ENCODE data around the gene SLC1A7.

- no peak for TF ChIP-seq POLR2AphosphoS5 (IDR thresholded peaks at IDR 0.05)
- TF ChIP-seq POLR2A (IDR thresholded peaks at IDR 0.05): no peak
- TF ChIP-seq CTCF (IDR thresholded peaks at IDR 0.05): no peak
- TF ChIP-seq EP300 (IDR thresholded peaks at IDR 0.05): no peak
Measured at GRCh38 chr1:53129891-53130597, 12.4 kb downstream of the SLC1A7 start.
